HCT116 (cell line): ENCODE data around the gene CNPPD1. TPM values are rescaled to one million over a fixed set of nuclear protein-coding genes. Genes with fewer than 3 reads are reported as not detected.

Experiments used
- ATAC-seq: fragments of 200-7000 bp; cut with Tn5 transposase; 2 replicates; pipeline ENCODE4 v1.9.1; 2020; ENCODE audit warnings: mild to moderate bottlenecking, moderate library complexity
- BruUV-seq: library from RNA; stranded (reverse); fragments of 400-500 nt; replicated peaks from 2 replicates; lab custom pipeline; 2021; lab: Mats Ljungman, UMichigan
- CTCF ChIA-PET: fragments of 300-600 bp; sonication (Branson Sonifier 250); formaldehyde crosslinking; loops from one replicate; lab custom pipeline; 2021; ENCODE audit warnings: antibody characterized with exemption; lab: Charles Lee
- POLR2A ChIA-PET: fragments of 300-600, 350-600 bp; sonication (Branson Sonifier 250); formaldehyde crosslinking; loops from one replicate; lab custom pipeline; 2021; ENCODE audit warnings: antibody characterized with exemption; lab: Charles Lee
- RAD21 ChIA-PET, 2 experiments: fragments of 300-600 bp; sonication (Branson Sonifier 250); formaldehyde crosslinking; loops; one replicate each; lab custom pipeline; 2023; ENCODE audit warnings: low total read pairs in 2 of 2; ENCODE audit not compliant: uncharacterized antibody in 2 of 2, unreplicated experiment in 2 of 2, low non-redundant PET in 1 of 2; lab: Charles Lee
- DNase-seq: peaks from one replicate; pipeline ENCODE4 v3.0.0-alpha.2; 2010; ENCODE audit warnings: low read depth, low spot score
- H2AFZ ChIP-seq: fragments of 200-600 bp; shearing (Covaris generic), sonication (generic); 2 replicates; pipeline ENCODE4 v1.6.1; 2017; ENCODE audit warnings: low read depth, mixed run types, mixed read lengths, antibody characterized with exemption, low read length; ENCODE audit not compliant: poor library complexity, severe bottlenecking
- H3K27ac ChIP-seq: 2 replicates; pipeline ENCODE4 v1.5.1; 2012; ENCODE audit warnings: low read depth, low read length
- H3K27me3 ChIP-seq: fragments of 200-600 bp; sonication (generic); 2 replicates; pipeline ENCODE4 v1.6.1; 2016; ENCODE audit warnings: mixed run types, low read length, mixed read lengths; ENCODE audit not compliant: insufficient read depth
- H3K36me3 ChIP-seq, 2 experiments: fragments of 200-500 bp in 1 of 2; fragments of 200-600 bp in 1 of 2; sonication (Bioruptor generic) in 1 of 2; sonication (generic) in 1 of 2; 2 replicates each; pipeline versions ENCODE4 v1.5.1 to v1.6.1; 2014 to 2016; ENCODE audit warnings: low read length in 2 of 2, inconsistent platforms in 1 of 2, mixed read lengths in 1 of 2, mixed run types in 1 of 2; ENCODE audit not compliant: insufficient read depth in 2 of 2, control insufficient read depth in 1 of 2
- H3K4me1 ChIP-seq, 2 experiments: fragments of 200-600 bp in 1 of 2; sonication (generic) in 1 of 2; 2 replicates each; pipeline versions ENCODE4 v1.5.1 to v1.6.1; 2012 to 2017; ENCODE audit warnings: low read length in 2 of 2, inconsistent platforms in 1 of 2, mild to moderate bottlenecking in 1 of 2, mixed read lengths in 1 of 2, mixed run types in 1 of 2, moderate library complexity in 1 of 2; ENCODE audit not compliant: insufficient read depth in 2 of 2, control insufficient read depth in 1 of 2
- H3K4me2 ChIP-seq: fragments of 200-600 bp; sonication (generic); 2 replicates; pipeline ENCODE4 v1.6.1; 2017; ENCODE audit warnings: mixed run types, low read length, mixed read lengths
- H3K4me3 ChIP-seq, 2 experiments: fragments of 200-600 bp in 1 of 2; sonication (generic) in 1 of 2; replicated peaks in 1 of 2; 2 replicates each; pipeline ENCODE4 v1.5.1; 2011 to 2016; ENCODE audit warnings: low read length in 2 of 2, control low read depth in 1 of 2, low read depth in 1 of 2, mild to moderate bottlenecking in 1 of 2, mixed read lengths in 1 of 2, mixed run types in 1 of 2
- H3K79me2 ChIP-seq: fragments of 200-600 bp; sonication (generic); 2 replicates; pipeline ENCODE4 v1.6.1; 2017; ENCODE audit warnings: mild to moderate bottlenecking, mixed run types, low read length, moderate library complexity, mixed read lengths; ENCODE audit not compliant: insufficient read depth
- H3K9ac ChIP-seq: fragments of 200-600 bp; sonication (generic); 2 replicates; pipeline ENCODE4 v1.6.1; 2016; ENCODE audit warnings: low read length, mixed read lengths
- H3K9me2 ChIP-seq: fragments of 200-600 bp; sonication (generic), shearing (Covaris generic); 2 replicates; pipeline ENCODE4 v1.6.1; 2017; ENCODE audit warnings: mixed run types, mild to moderate bottlenecking, moderate library complexity; ENCODE audit not compliant: insufficient read depth
- H3K9me3 ChIP-seq, 2 experiments: fragments of 200-500 bp in 1 of 2; fragments of 200-600 bp in 1 of 2; sonication (Bioruptor generic) in 1 of 2; sonication (generic) in 1 of 2; 2 replicates each; pipeline ENCODE4 v1.6.1; 2014 to 2017; ENCODE audit warnings: low read length in 2 of 2, mixed read lengths in 2 of 2, inconsistent platforms in 1 of 2, low read depth in 1 of 2, mild to moderate bottlenecking in 1 of 2, mixed run types in 1 of 2, moderate library complexity in 1 of 2; ENCODE audit not compliant: control insufficient read depth in 1 of 2, insufficient read depth in 1 of 2
- H4K20me1 ChIP-seq: fragments of 200-600 bp; sonication (generic), shearing (Covaris generic); 2 replicates; pipeline ENCODE4 v1.6.1; 2017; ENCODE audit warnings: mixed run types, mild to moderate bottlenecking, moderate library complexity; ENCODE audit not compliant: insufficient read depth
- CBX3 ChIP-seq: IDR thresholded peaks from 2 replicates; pipeline ENCODE4 v1.6.1; 2012; ENCODE audit warnings: low read depth
- CEBPB ChIP-seq: IDR thresholded peaks from 2 replicates; pipeline ENCODE4 v1.6.1; 2012; ENCODE audit warnings: low read depth
- CTCF ChIP-seq, 3 experiments: fragments of 200-600 bp in 1 of 3; sonication (generic) in 1 of 3; IDR thresholded peaks in 2 of 3; conservative IDR thresholded peaks in 1 of 3; 2 replicates each; pipeline ENCODE4 v1.5.1; 2012 to 2017; ENCODE audit warnings: low read depth in 2 of 3, low read length in 2 of 3, antibody characterized with exemption in 1 of 3, borderline replicate concordance in 1 of 3, control low read depth in 1 of 3, mild to moderate bottlenecking in 1 of 3, mixed read lengths in 1 of 3, mixed run types in 1 of 3, moderate library complexity in 1 of 3; ENCODE audit not compliant: insufficient read depth in 1 of 3
- ELF1 ChIP-seq: IDR thresholded peaks from 2 replicates; pipeline ENCODE4 v1.6.1; 2012; ENCODE audit warnings: low read depth, borderline replicate concordance
- FOSL1 ChIP-seq: IDR thresholded peaks from 2 replicates; pipeline ENCODE4 v1.6.1; 2012; ENCODE audit warnings: low read depth
- JUND ChIP-seq: IDR thresholded peaks from 2 replicates; pipeline ENCODE4 v1.6.1; 2012
- POLR2A ChIP-seq: IDR thresholded peaks from 2 replicates; pipeline ENCODE4 v1.7.0; 2011; ENCODE audit warnings: borderline replicate concordance; ENCODE audit not compliant: insufficient read depth, insufficient read length; ENCODE audit errors: extremely low read depth
- RAD21 ChIP-seq: IDR thresholded peaks from 2 replicates; pipeline ENCODE4 v1.6.1; 2012; ENCODE audit warnings: low read depth, mild to moderate bottlenecking
- SIN3A ChIP-seq: IDR thresholded peaks from 2 replicates; pipeline ENCODE4 v1.6.1; 2012; ENCODE audit warnings: low read depth
- SRF ChIP-seq: IDR thresholded peaks from 2 replicates; pipeline ENCODE4 v1.6.1; 2012; ENCODE audit warnings: low read depth
- ZBTB33 ChIP-seq: IDR thresholded peaks from 2 replicates; pipeline ENCODE4 v1.6.1; 2011; ENCODE audit warnings: mild to moderate bottlenecking, low read length, moderate library complexity; ENCODE audit not compliant: insufficient replicate concordance; ENCODE audit errors: extremely low read depth
- intact Hi-C: fragments of 100-400 bp; cut with micrococcal nuclease; formaldehyde crosslinking; loops from 2 replicates; pipeline ENCODE4 v1.10.0; 2022
- total RNA-seq: library from RNA; stranded (reverse); gene quantifications from one replicate; pipeline ENCODE4 v1.2.1, GENCODE V29; 2021; ENCODE audit not compliant: unreplicated experiment

CNPPD1 gene
- total RNA-seq, 1 experiment from 2014 or later = 41.9 TPM

- ATAC-seq = peak; percentile 72
- intact Hi-C loops = loop anchor here (1.0 to 2.0 kb wide), 5 partner anchors 82 to 302 kb away; no protein-coding TSS in a partner anchor
- H3K79me2 ChIP-seq = no peaks in the 10 kb centered on the region
- H3K27me3 ChIP-seq = no peaks in the 10 kb centered on the region
- H4K20me1 ChIP-seq = no peaks in the 10 kb centered on the region
- peaks cover 0 to 5% of the 10 kb centered on the region in 2 experiments; a peak in 2 of 4 replicates for H3K36me3 ChIP-seq
- CTCF ChIA-PET = interaction anchor here (0.5 to 6.5 kb wide), 39 partner anchors 8 to 302 kb away, joined by 3 to 97 read pairs (median 5); partner anchors contain the start of genes CFAP65 and DNPEP
- peaks cover 0 to 6% of the 10 kb centered on the region in 2 experiments; a peak in 2 of 4 replicates for H3K4me1 ChIP-seq
- no TSS peak for BruUV-seq
- no peak overlapping the region for H3K4me2 ChIP-seq
- H3K9me2 ChIP-seq = no peaks in the 10 kb centered on the region
- peak; percentile 78 for DNase-seq
- POLR2A ChIA-PET = interaction anchor here (0.5 to 1.0 kb wide), 4 partner anchors 97 to 861 kb away, joined by 3 read pairs; no protein-coding TSS in a partner anchor
- RAD21 ChIA-PET = interaction anchor here (0.6 to 1.9 kb wide), 19 partner anchors 29 to 175 kb away, joined by 3 to 19 read pairs (median 4); partner anchors contain the start of gene IHH (in 1 of the 2)
- TF ChIP-seq RAD21 (peak; percentile 94), CTCF (IDR thresholded peaks at IDR 0.05 in 2 of 3, conservative IDR thresholded peaks at IDR 0.05 in 1 of 3; ENCODE audit: borderline replicate concordance in 1 of 3, insufficient read depth in 1 of 3, low read depth in 2 of 3, low read length in 2 of 3) (peak; percentile 25 to 93 (median 53)), POLR2A (no peak), CEBPB (no peak)
- H2AFZ ChIP-seq = no peak overlapping the region
- H3K4me3 ChIP-seq = no peak overlapping the region
- no peak overlapping the region for H3K9ac ChIP-seq
- H3K27ac ChIP-seq = no peak overlapping the region
- H3K9me3 ChIP-seq = no peaks in the 10 kb centered on the region
Observed at GRCh38 chr2:219155054-219155644, 21.6 kb downstream of the CNPPD1 start.

- no peaks in the 10 kb centered on the region for H4K20me1 ChIP-seq
- ATAC-seq (no peak), DNase-seq (no peak)
- no peak overlapping the region for H3K9ac ChIP-seq
- H3K27me3 ChIP-seq = no peaks in the 10 kb centered on the region
- BruUV-seq = no TSS peak
- no peaks in the 10 kb centered on the region for H3K79me2 ChIP-seq
- H3K4me2 ChIP-seq = no peak overlapping the region
- intact Hi-C loops = no loop called here
- H3K27ac ChIP-seq = no peak overlapping the region
- no peaks in the 10 kb centered on the region for H3K9me2 ChIP-seq
- no peak overlapping the region for H3K4me3 ChIP-seq
- no peak overlapping the region for H2AFZ ChIP-seq
- ChIA-PET RAD21 (no interaction called here), CTCF (interaction anchor here (6.5 kb wide), 1 partner anchor 121 kb away, joined by 97 read pairs; no protein-coding TSS in a partner anchor), POLR2A (no interaction called here)
- H3K4me1 ChIP-seq = peaks cover 7 to 15% of the 10 kb centered on the region in 2 experiments; a peak in 3 of 4 replicates
- peaks cover 3 to 4% of the 10 kb centered on the region in 2 experiments; a peak in 1 of 4 replicates for H3K36me3 ChIP-seq
- H3K9me3 ChIP-seq = no peaks in the 10 kb centered on the region
- TF ChIP-seq CBX3 = no peak
- TF ChIP-seq CTCF (IDR thresholded peaks at IDR 0.05 in 2 of 3, conservative IDR thresholded peaks at IDR 0.05 in 1 of 3; ENCODE audit: borderline replicate concordance in 1 of 3, insufficient read depth in 1 of 3, low read depth in 2 of 3, low read length in 2 of 3) = no peak
- no peak for TF ChIP-seq SIN3A
- no peak for TF ChIP-seq FOSL1
- TF ChIP-seq JUND = no peak
- no peak for TF ChIP-seq ELF1
- TF ChIP-seq SRF = no peak
- no peak for TF ChIP-seq ZBTB33
- TF ChIP-seq CEBPB = no peak
Observed at GRCh38 chr2:219149667-219150066, 27.1 kb downstream of the CNPPD1 start.
